NCI-H774 (cell line): ENCODE measurements around the gene DOC2B.
"Not testable (repeated sequence)": the region's sequence is repeated elsewhere in the genome, so short reads cannot be mapped to it uniquely, and the experiment has no call there.

Experiments
- DNase-seq: peaks from one replicate; lab custom pipeline; 2025; lab: John Stamatoyannopoulos, UW

DOC2B gene

GRCh38 chr17:189444-189843 lies 8.0 kb upstream of the DOC2B start:
- DNase-seq, result no peak

GRCh38 chr17:187130-187529 lies 5.7 kb upstream of the DOC2B start:
- DNase-seq, result no peak

- no peak for DNase-seq
Measured at GRCh38 chr17:185445-186138, 4.1 kb upstream of the DOC2B start.

GRCh38 chr17:183021-183420 lies 1.6 kb upstream of the DOC2B start:
- DNase-seq, result no peak

GRCh38 chr17:182050-182751 lies 751 bp upstream of the DOC2B start:
- no peak for DNase-seq

GRCh38 chr17:180381-181244 lies 837 bp downstream of the DOC2B start:
- DNase-seq, result no peak

GRCh38 chr17:179781-180380 lies 1.6 kb downstream of the DOC2B start:
- no peak for DNase-seq

GRCh38 chr17:179066-179432 lies 2.4 kb downstream of the DOC2B start:
- no peak for DNase-seq

GRCh38 chr17:178292-179065 lies 3.0 kb downstream of the DOC2B start:
- no peak for DNase-seq

GRCh38 chr17:177762-178161 lies 3.7 kb downstream of the DOC2B start:
- no peak for DNase-seq

- DNase-seq, result no peak
Measured at GRCh38 chr17:177155-177554, 4.3 kb downstream of the DOC2B start.

- DNase-seq, result no peak
Measured at GRCh38 chr17:173166-173911, 8.1 kb downstream of the DOC2B start.

GRCh38 chr17:172401-172800 lies 9.0 kb downstream of the DOC2B start:
- no peak for DNase-seq

- no peak for DNase-seq
Measured at GRCh38 chr17:171871-172270, 9.6 kb downstream of the DOC2B start.

- no peak for DNase-seq
Measured at GRCh38 chr17:170130-170670, 11.2 kb downstream of the DOC2B start.

- DNase-seq, result not testable (repeated sequence)
Measured at GRCh38 chr17:168614-169013, 12.8 kb downstream of the DOC2B start.

- no peak for DNase-seq
Measured at GRCh38 chr17:165939-166338, 15.5 kb downstream of the DOC2B start.

GRCh38 chr17:164303-165235 lies 16.9 kb downstream of the DOC2B start:
- no peak for DNase-seq

GRCh38 chr17:163514-164098 lies 17.8 kb downstream of the DOC2B start:
- DNase-seq, result no peak
